Measurements from ENCODE around the gene CCDC30.
A peak's percentile ranks its signal among the peaks of the same experiment; 100 is the strongest.
"Not testable (repeated sequence)": the region's sequence is repeated elsewhere in the genome, so short reads cannot be mapped to it uniquely, and the experiment has no call there.

CCDC30 gene

GRCh38 chr1:42657981-42658876 is 195.1 kb downstream of the CCDC30 start, which contains the start of gene PPIH:
Gene PPIH, plus strand, starts transcription at chr1:42658423. Its CDS starts 24 bp downstream, at chr1:42658447.
- DNase-seq (ENCODE audit: low spot score) = peak; percentile 94

GRCh38 chr1:42658877-42659337 is 195.8 kb downstream of the CCDC30 start:
- DNase-seq (ENCODE audit: low spot score) = peak; percentile 18

- no peak for DNase-seq (ENCODE audit: low spot score)
Measured at GRCh38 chr1:42660907-42661500, 197.9 kb downstream of the CCDC30 start.

DNA sequence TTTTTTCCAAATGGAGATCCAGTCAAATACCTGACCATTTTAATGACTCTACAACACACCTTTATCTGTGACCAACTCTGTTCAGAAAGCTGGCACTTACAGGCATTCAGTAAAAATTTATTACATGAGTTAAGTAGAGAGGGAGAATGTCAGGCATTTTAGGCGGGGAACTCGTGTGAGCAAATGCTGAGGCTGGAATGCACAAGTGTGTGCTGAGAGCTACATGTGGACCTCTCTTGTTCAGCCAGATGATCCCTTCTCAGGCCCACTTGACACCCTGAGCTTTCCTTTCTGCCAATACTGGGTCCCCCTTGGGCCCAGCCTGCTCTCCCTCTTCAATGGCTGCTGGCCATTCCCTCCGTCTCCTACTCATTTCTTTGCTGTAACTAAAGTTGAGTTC is 206.8 kb downstream of the CCDC30 start:
- DNase-seq (ENCODE audit: low spot score) = no peak

- DNase-seq (ENCODE audit: low spot score) = no peak
Measured at GRCh38 chr1:42670425-42670824, 207.3 kb downstream of the CCDC30 start.

- DNase-seq (ENCODE audit: low spot score) = no peak
Measured at GRCh38 chr1:42674214-42674613, 211.1 kb downstream of the CCDC30 start.

DNA sequence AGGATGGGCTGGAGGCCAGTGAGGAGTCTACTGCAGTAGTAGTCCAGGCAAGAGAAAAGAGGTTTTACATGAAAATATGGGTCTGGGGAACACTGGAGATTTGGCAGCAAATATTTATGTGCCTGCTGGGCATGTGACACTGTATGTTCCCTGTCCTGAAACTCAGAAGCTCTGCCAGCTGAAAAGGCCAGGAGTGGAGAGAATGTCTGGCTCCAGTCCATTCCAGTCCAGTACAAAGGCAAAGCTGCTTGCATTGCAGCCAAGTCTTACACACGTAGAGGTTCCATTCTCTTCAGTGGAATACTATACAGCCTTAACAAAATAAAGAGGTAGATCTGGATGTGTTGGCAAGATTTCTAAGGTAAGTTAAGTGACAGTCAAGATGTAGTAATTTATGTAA is 211.6 kb downstream of the CCDC30 start:
- no peak for DNase-seq (ENCODE audit: low spot score)

DNA sequence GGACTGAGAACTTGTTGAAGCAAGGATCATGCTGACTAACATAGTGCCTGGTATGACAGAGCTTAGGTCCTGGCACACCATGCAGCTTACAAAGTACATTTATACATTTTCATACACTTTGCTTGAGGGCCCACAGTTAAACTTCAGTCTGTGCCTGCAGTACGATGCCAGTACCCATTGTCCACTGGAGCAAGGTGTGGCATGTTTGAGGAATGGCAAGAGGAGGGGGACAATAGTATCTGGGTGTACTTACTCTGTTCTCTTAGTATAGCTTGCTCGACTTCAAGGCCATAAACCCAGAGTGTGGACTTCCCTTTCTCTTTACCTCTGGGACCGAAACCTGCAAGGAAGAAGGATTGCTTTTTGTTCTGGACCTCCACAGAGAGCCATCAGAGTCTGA is 212.4 kb downstream of the CCDC30 start:
- DNase-seq (ENCODE audit: low spot score) = no peak

DNA sequence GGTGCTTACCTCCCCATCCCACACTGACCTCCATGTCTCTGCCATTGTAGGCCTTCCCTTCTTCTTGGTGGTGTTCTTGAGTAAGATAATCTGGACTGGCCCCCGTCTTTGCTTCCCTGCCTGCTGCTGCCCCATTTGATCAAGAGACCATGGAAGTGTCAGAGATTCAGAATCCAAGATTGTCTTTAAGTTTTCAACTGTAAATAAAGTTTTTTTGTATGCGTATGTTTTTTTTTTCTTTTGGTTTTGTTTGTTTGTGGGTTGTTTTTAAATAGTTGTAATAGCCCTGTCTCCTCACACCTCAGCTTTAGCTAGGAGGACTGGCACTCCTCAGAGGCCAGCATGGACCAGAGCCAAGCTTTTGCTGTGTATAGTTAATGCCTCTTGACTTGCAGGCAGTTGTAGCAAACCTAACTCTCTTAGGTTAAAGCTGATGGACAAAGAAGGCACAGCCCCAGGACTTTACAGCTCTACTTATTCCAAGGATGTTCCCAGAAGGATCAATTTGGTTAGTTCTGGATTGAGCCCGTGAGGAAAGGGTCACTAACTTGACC is 213.5 kb downstream of the CCDC30 start:
- no peak for DNase-seq (ENCODE audit: low spot score)

DNA sequence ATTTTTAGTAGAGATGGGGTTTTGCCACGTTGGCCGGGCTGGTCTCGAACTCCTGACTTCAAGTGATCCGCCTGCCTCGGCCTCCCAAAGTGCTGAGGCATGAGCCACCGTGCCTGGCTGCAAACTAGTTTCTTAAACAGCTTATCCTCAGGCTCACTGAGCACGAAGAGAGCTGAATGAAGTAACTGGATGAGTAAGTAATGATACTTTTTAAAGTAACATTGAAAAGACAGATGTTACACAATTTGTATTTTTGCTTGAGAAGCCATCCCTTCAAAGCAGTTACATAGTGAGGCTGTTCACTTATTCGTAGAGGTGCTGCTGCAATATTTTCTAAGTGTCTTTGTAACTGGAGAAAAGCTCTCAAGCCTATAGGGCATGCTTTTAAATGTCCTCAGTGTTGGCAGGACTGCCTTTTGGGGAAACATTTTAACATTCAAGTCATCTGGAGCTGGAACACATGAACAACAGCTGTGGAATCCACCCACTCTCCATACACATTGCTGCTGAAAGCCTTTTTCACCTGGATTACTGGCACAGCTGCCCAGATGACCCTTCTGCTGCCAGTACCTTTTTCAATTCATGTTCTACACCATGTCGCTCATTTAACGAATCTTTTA is 216.4 kb downstream of the CCDC30 start:
- no peak for DNase-seq (ENCODE audit: low spot score)

DNA sequence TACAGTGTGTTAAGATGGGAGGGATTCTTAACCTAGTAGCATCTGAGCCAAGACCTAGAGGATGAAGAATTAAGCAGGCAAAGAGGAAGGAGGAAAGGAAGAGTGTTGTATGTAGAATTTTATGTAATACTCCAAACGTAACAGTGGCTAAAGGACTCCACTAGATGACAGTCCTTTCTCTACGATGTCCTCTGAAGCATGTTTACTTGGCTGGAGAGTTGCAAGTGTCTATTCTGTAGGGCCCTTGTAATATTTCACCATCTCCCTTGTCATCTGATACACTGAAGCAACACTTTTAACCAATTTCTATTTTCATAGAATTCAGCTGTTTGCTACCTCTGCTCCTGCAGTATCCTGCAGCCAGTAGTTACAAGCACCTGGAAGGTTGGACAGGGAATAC is 217.0 kb downstream of the CCDC30 start:
- DNase-seq (ENCODE audit: low spot score) = no peak

GRCh38 chr1:42680921-42681683 is 218.0 kb downstream of the CCDC30 start:
- peak; percentile 33 for DNase-seq (ENCODE audit: low spot score)

DNA sequence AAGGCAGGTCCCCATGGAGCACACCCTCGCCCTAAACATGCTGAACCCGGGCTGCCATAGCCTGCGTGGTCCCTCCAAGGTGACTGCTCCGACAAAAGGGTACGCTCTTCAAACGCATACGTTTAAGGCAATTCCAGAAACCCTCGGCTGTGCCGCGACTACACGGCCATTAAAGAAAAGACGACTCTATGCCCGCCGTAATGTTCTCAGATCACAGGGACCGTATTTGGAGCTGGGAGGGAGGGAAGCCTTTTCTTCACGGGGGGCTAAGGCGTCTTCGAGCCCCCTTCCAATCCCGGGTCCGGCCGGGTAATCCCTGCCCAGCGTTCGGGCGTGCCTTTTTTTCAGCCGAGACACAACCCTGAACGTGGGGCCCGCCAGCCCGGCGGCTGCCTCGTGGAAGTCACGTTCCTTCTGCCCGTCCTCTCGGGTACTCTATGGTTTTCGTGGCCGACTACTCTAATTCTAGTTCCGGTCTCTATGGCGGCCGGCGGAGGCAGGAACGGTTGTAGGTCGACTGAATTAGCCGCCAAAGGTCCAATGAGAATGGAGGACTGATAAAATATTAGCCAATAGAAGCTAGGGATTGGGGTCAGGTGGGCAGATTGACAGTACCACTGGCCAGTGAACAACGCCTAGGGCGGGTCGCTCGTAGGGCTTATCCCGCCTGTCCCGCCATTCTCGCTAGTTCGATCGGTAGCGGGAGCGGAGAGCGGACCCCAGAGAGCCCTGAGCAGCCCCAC is 218.8 kb downstream of the CCDC30 start, which contains the start of gene YBX1:
Gene YBX1 (plus strand): TSS at position 678 of the 743 bp plus-strand sequence. CDS start 148 bp downstream, outside the sequence.
- DNase-seq (ENCODE audit: low spot score) = peak; percentile 99

GRCh38 chr1:42682484-42682738 is 219.3 kb downstream of the CCDC30 start:
- DNase-seq (ENCODE audit: low spot score) = not testable (repeated sequence)

DNA sequence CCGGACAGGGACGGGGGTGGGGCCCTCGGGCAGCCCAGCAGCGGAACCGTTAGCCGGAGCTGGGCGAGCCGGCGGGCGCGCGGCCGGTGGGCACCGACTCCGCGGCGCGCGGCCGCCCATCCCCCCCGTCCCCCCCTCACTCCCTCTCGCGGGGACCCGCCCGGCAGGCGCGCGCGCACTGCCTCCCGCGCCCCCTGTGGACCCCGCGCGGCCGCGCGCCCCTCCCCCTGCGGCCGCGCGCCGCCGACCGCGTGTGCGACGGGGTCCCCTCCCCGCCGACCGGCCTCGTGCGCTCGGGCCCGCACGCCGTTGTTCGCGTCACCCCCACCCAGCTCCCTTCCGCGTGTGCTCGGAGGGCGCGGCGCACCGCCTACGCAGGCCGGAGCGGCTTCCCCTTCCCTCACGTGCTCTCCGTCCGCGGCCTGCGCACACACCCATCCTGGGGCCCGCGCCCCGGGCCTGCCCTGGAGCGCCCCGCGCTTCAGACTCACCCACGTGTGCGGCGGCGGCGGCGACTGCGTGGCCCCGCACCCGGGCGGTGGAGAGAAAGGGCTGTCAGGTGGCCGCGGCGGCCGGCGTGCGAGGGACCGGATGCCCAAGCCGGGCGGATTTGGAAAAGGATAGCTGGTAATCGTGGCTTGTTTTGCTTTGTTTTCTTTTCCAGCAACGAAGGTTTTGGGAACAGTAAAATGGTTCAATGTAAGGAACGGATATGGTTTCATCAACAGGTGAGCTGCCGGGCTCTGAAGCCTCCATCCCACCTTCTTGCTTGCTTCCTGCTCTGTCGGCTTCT is 219.8 kb downstream of the CCDC30 start:
- DNase-seq (ENCODE audit: low spot score) = peak; percentile 71

GRCh38 chr1:42684139-42684538 is 221.1 kb downstream of the CCDC30 start:
- DNase-seq (ENCODE audit: low spot score) = peak; percentile 31

DNA sequence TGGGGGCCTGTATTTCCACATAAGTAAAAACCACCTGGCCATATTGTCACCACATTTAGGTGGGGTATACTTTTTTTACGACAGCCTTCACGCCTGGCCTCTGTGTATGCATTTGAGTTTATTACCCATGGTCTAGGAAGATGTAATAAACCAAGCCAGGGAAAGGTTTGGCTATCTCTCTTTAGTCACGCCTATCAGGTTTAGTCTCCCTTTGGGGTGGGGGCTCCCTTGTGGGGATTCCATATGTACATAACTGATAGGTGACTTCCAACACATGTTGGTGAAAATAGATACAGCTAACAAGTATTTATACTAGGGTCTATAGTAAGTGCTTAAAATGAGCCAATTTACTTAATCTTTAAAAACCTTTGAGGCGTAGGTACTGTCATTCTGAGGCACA is 223.3 kb downstream of the CCDC30 start:
- DNase-seq (ENCODE audit: low spot score) = no peak

GRCh38 chr1:42689912-42690311 is 226.8 kb downstream of the CCDC30 start:
- DNase-seq (ENCODE audit: low spot score) = no peak

DNA sequence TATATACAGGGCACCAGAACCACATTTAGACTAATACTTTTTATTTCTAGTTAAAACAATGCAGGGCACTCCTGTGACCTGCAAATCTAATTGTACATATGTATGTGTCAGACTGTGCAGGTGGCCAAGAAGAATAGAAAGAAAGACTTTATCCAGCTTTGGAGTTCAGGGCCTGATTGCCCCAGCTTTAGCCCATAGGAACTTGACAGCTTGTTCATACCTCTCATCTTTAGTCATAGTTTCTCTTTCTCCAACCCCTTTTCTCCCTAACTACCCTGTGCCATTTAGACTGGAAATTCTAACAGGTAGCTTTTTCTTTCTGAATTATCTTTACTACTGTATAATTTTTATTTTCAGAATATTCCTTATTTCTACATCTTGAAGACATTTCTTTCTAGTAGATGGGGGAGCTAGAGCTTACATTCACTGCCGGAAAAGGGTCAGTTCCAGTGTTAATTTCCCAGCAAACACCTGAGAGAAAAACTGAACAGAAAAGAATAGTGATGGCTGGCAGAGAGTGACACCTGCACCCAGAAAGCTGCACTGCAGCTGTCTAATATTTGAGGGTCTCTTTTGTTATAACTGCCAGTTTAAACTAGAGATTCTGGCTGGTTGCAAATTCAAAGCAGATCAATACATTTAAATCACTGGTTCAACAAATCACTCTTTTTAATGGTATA is 227.5 kb downstream of the CCDC30 start:
- peak; percentile 33 for DNase-seq (ENCODE audit: low spot score)

DNA sequence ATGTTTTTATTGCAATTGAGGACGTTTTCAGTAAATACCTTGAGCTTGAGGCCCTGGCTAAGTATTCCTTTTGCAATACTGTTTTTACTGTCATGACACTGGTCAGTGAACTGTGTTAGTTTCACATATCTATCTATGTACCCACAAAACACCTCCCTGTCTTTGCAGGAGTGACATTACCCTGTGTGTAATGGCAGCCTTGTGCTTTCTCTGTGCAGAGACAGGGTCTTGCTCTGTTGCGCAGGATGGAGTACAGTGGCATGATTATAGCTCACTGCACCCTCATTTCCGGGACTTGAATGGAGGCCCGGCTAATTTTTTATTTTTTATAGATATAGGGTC is 228.0 kb downstream of the CCDC30 start:
- DNase-seq (ENCODE audit: low spot score) = no peak

Data from kidney tubule cell (primary cell).